GM12878 (cell line): ENCODE data around the gene FGF14. TPM values are rescaled to one million over a fixed set of nuclear protein-coding genes. Genes with fewer than 3 reads are reported as not detected.

Experiments
- ATAC-seq: fragments of 200-7000 bp; cut with Tn5 transposase; 3 replicates; pipeline ENCODE4 v1.9.1; 2020; ENCODE audit warnings: mild to moderate bottlenecking, moderate library complexity
- BruUV-seq: library from RNA; stranded (reverse); fragments of 400-500 nt; replicated peaks from 2 replicates; lab custom pipeline; 2021; lab: Mats Ljungman, UMichigan
- CTCF ChIA-PET: fragments of 300-600 bp; sonication (Branson Sonifier 250); formaldehyde crosslinking; extraction: SDS; loops from one replicate; lab custom pipeline; 2021; ENCODE audit warnings: inconsistent platforms; lab: Yijun Ruan, JAX
- POLR2A ChIA-PET: fragments of 350-600 bp; formaldehyde crosslinking; extraction: SDS; loops from one replicate; lab custom pipeline; 2021; ENCODE audit warnings: inconsistent platforms; lab: Charles Lee
- RAD21 ChIA-PET: fragments of 300-600 bp; sonication (Branson Sonifier 250); formaldehyde crosslinking; loops from one replicate; lab custom pipeline; 2023; ENCODE audit warnings: antibody characterized with exemption; ENCODE audit not compliant: unreplicated experiment; lab: Charles Lee
- SMC1A ChIA-PET: fragments of 300-600 bp; sonication (Branson Sonifier 250); formaldehyde crosslinking; loops from one replicate; lab custom pipeline; 2023; ENCODE audit not compliant: unreplicated experiment, uncharacterized antibody; lab: Charles Lee
- DNase-seq: peaks from one replicate; pipeline ENCODE4 v3.0.0-alpha.2; 2011; ENCODE audit warnings: low read depth, low spot score
- FAIRE-seq: peaks from 3 replicates; lab custom pipeline; 2011; peaks lifted over from hg19 to GRCh38; lab: Jason Lieb, UNC
- H2AFZ ChIP-seq: 2 replicates; pipeline ENCODE4 v1.6.0; 2011; ENCODE audit warnings: low read depth, low read length, control low read depth; ENCODE audit not compliant: control insufficient read depth
- H3K27ac ChIP-seq: 2 replicates; pipeline ENCODE4 v1.5.1; 2011; ENCODE audit warnings: control low read depth; ENCODE audit not compliant: control insufficient read depth, insufficient read depth
- H3K27me3 ChIP-seq, 2 experiments: replicated peaks in 1 of 2; 2 replicates each; pipeline versions ENCODE4 v1.6.0 to v1.6.1; 2011; ENCODE audit warnings: low read length in 1 of 2; ENCODE audit not compliant: control insufficient read depth in 2 of 2, insufficient read depth in 2 of 2
- H3K36me3 ChIP-seq, 2 experiments: 2 replicates each; pipeline ENCODE4 v1.5.1; 2011; ENCODE audit warnings: low read length in 1 of 2; ENCODE audit not compliant: control insufficient read depth in 2 of 2, insufficient read depth in 2 of 2
- H3K4me1 ChIP-seq: 2 replicates; pipeline ENCODE4 v1.6.1; 2011; ENCODE audit warnings: mild to moderate bottlenecking, low read length, moderate library complexity, mixed read lengths; ENCODE audit not compliant: control insufficient read depth, insufficient read depth
- H3K4me2 ChIP-seq: 2 replicates; pipeline ENCODE4 v1.6.0; 2011; ENCODE audit warnings: control low read depth; ENCODE audit not compliant: control insufficient read depth, insufficient read depth
- H3K4me3 ChIP-seq: fragments of 200-600 bp; sonication (generic); 2 replicates; pipeline ENCODE4 v1.5.1; 2016
- H3K79me2 ChIP-seq: 2 replicates; pipeline ENCODE4 v1.6.0; 2011; ENCODE audit warnings: low read length; ENCODE audit not compliant: control insufficient read depth, insufficient read depth
- H3K9ac ChIP-seq: 2 replicates; pipeline ENCODE4 v1.8.0; 2011; ENCODE audit warnings: low read length, control low read depth, mixed read lengths; ENCODE audit not compliant: control insufficient read depth, insufficient read depth
- H3K9me3 ChIP-seq: replicated peaks from 3 replicates; pipeline ENCODE4 v1.5.1; 2011; ENCODE audit warnings: mild to moderate bottlenecking, low read length; ENCODE audit not compliant: control insufficient read depth, insufficient read depth
- H4K20me1 ChIP-seq: 2 replicates; pipeline ENCODE4 v1.6.0; 2011; ENCODE audit not compliant: control insufficient read depth, insufficient read depth
- BRCA1 ChIP-seq: IDR thresholded peaks from 2 replicates; pipeline ENCODE4 v1.6.1; 2011; ENCODE audit warnings: low read depth, low read length, improper control_type of control experiment
- CHD4 ChIP-seq: fragments of 200-600 bp; sonication (generic); IDR thresholded peaks from 2 replicates; pipeline ENCODE4 v1.6.1; 2016; ENCODE audit warnings: mild to moderate bottlenecking
- EED ChIP-seq: sonication (generic); IDR thresholded peaks from 2 replicates; pipeline ENCODE4 v1.6.1; 2016; ENCODE audit warnings: antibody characterized with exemption, low read depth
- FOS ChIP-seq: IDR thresholded peaks from 3 replicates; pipeline ENCODE4 v1.6.1; 2011; ENCODE audit warnings: borderline replicate concordance; ENCODE audit not compliant: insufficient read length; ENCODE audit errors: extremely low read depth
- IRF5 ChIP-seq: fragments of 450-650 bp; IDR thresholded peaks from 2 replicates; pipeline ENCODE4 v1.6.1; 2017; ENCODE audit warnings: borderline replicate concordance
- RELA ChIP-seq: fragments of 450-650 bp; IDR thresholded peaks from 2 replicates; pipeline ENCODE4 v1.8.0; 2014; ENCODE audit warnings: borderline replicate concordance; ENCODE audit not compliant: partially characterized antibody
- TCF12 ChIP-seq: IDR thresholded peaks from 2 replicates; pipeline ENCODE4 v1.6.1; 2011; ENCODE audit warnings: low read depth, mild to moderate bottlenecking, low read length
- YBX1 ChIP-seq: fragments of 450-650 bp; IDR thresholded peaks from 2 replicates; pipeline ENCODE4 v1.6.1; 2016; ENCODE audit warnings: antibody characterized with exemption
- ZNF207 ChIP-seq: fragments of 450-650 bp; IDR thresholded peaks from 2 replicates; pipeline ENCODE4 v1.6.1; 2014; ENCODE audit warnings: antibody characterized with exemption, mild to moderate bottlenecking, borderline replicate concordance
- ZSCAN29 ChIP-seq: fragments of 450-650 bp; IDR thresholded peaks from 2 replicates; pipeline ENCODE4 v1.6.1; 2017; ENCODE audit warnings: mild to moderate bottlenecking, moderate library complexity
- WGBS: methylation state at CpG from one replicate; pipeline ENCODE4 v1.1.6; 2016; ENCODE audit warnings: low lambda C conversion rate; ENCODE audit not compliant: insufficient replicate concordance, insufficient coverage; ENCODE audit errors: missing lambda C conversion rate; 5-methylcytosine and 5-hydroxymethylcytosine counted together
- in situ Hi-C: fragments of 300-500 bp; cut with MboI; formaldehyde crosslinking; loops from 9 replicates; pipeline ENCODE4 v1.14.3; 2018; ENCODE audit warnings: mixed read lengths
- intact Hi-C: fragments of 100-400 bp; cut with micrococcal nuclease; formaldehyde crosslinking; loops from one replicate; pipeline ENCODE4 v1.14.2; 2022; ENCODE audit not compliant: unreplicated experiment
- polyA plus RNA-seq, 11 experiments: library from polyadenylated mRNA; depleted of rRNA in 4 of 11; unstranded in 6 of 11; stranded (reverse) in 5 of 11; fragments of >200 nt; fragmentation: Nextera tagmentation in 4 of 11; fragmentation: Illumina TruSeq in 1 of 11; extraction: Ambion mirVana in 4 of 11; extraction: Trizol in 1 of 11; gene quantifications; 1 replicate in 1 of 11; 2 replicates in 10 of 11; pipeline versions ENCODE4 v1.2.1 to v1.2.3, GENCODE V29; 2011 to 2016; ENCODE audit warnings: inconsistent platforms in 2 of 11, missing spikeins in 2 of 11, low read depth in 1 of 11
- total RNA-seq, 4 experiments: library from RNA; depleted of rRNA in 3 of 4; stranded (reverse); fragments of >200 nt in 3 of 4; fragmentation: Illumina TruSeq in 1 of 4; extraction: Trizol in 1 of 4; gene quantifications; 2 replicates each; pipeline versions ENCODE4 v1.2.1 to v1.2.3, GENCODE V29; 2013 to 2021
- TF ChIP-seq, protein P1 (sequence below): IDR thresholded peaks from 2 replicates; pipeline ENCODE4 v1.6.1; 2011; ENCODE audit warnings: low read depth, mild to moderate bottlenecking, low read length, moderate library complexity, borderline replicate concordance; ENCODE audit errors: extremely low read depth
- TF ChIP-seq, protein P2 (sequence below): fragments of 450-650 bp; IDR thresholded peaks from 2 replicates; pipeline ENCODE4 v1.6.1; 2018; ENCODE audit warnings: borderline replicate concordance, mild to moderate bottlenecking; ENCODE audit not compliant: partially characterized antibody

Gene FGF14
- total and polyA plus RNA-seq, 10 of the 15 experiments (the other 5 are each of a cell fraction or from before 2014, with no cell fraction given) = under 0.01 to 0.44 (median 0.04) TPM

DNA sequence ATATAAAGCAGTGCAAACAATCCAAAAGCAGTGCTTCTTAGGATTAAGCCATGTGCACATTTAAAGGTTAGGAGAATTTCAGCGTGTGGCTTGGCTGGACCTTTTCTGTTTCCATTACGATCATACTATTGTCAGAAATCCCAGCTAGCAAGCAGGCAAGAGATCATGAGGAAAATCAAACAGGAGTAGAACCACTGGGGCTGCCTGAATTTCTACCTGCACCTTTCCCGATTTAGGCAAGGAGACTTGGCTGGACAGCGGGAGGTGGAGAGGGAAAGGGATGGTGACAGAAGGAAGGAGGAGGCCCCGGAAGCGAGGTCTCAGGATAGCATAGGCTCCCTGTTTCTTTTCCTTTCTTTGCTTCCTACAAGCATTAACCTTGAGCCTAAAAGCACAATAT lies 102.5 kb downstream of the FGF14 start (continued):
- no peak for TF ChIP-seq FOS
- TF ChIP-seq CHD4 = no peak

DNA sequence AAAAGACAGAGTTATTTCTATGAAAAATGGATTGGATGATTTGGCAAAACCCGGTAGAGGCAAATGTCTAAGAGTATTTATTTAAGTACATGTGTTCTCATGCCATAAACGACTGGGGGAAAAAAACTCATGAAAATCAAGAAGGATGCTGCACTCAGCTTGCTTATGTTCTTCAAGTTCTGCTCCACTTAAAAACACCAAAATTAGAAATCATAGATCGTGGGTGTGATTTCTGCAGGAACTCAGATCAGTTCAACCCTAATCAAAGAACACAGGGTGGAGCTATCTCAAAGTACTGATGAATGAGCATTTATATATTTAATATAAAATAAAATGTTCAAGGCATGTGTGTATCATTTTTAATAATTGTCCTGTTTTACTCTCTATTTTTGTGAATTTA lies 103.8 kb downstream of the FGF14 start:
- in situ Hi-C loops = no loop called here
- FAIRE-seq (no peak), ATAC-seq (no peak), DNase-seq (no peak)
- Histone ChIP-seq H3K27ac (no peak overlapping the region), H3K4me2 (no peak overlapping the region), H3K79me2 (no peaks in the 10 kb centered on the region), H3K4me3 (no peak overlapping the region), H3K4me1 (no peaks in the 10 kb centered on the region), H2AFZ (no peak overlapping the region), H3K27me3 (no peaks in the 10 kb centered on the region), H3K36me3 (no peaks in the 10 kb centered on the region), H3K9ac (no peak overlapping the region), H3K9me3 (no peaks in the 10 kb centered on the region), H4K20me1 (no peaks in the 10 kb centered on the region)
- SMC1A ChIA-PET = interaction anchor here (1.3 kb wide), 1 partner anchor 139 kb away, joined by 3 read pairs; no protein-coding TSS in a partner anchor
- intact Hi-C loops = no loop called here
- BruUV-seq = no TSS peak
- TF ChIP-seq EED = no peak
- RAD21 ChIA-PET = no interaction called here
- POLR2A ChIA-PET = no interaction called here
- WGBS = 22% methylated on average over 3 of the region's 3 CpGs
- CTCF ChIA-PET = no interaction called here

DNA sequence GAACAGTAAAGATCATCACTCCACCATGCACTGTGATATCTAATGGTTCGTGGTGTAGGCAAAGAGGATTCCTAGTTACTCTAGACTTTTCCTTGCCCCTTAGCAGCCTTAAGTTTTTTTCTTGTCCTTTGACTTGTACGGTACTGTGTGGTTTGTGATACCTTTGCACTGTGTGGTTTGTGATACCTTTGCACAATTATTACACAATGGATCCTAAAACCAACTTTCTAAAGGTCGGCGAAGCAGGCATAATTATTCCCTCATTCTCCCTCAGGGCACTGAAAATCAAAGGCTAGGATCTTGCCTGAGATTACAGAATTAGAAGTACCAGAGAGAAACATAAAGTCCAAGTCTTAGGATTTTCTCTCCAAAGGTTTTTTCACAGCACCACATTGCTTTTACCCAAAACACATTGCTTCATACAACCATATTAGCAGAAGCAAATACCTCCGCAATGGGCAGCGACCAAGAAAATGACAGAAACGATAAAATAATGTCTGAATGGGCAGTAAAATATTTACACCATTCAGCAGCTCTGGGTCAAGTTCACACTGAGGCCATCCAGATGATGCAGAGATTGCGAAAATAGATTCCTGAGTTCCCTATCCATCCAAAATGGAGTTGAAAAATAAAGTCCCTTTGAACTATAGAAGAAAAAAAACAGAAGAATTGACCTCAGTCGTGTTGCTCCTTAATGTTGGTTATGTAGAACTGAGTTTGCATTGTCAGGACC lies 106.4 kb downstream of the FGF14 start:
- H3K27me3 ChIP-seq = no peaks in the 10 kb centered on the region
- no peak overlapping the region for H3K27ac ChIP-seq
- FAIRE-seq = no peak
- ChIA-PET RAD21 (no interaction called here), SMC1A (no interaction called here), POLR2A (no interaction called here), CTCF (no interaction called here)
- no peak overlapping the region for H3K4me3 ChIP-seq
- in situ Hi-C loops (no loop called here), intact Hi-C loops (no loop called here)
- no peak for ATAC-seq
- WGBS = 26% methylated on average over 9 of the region's 9 CpGs
- no peak overlapping the region for H2AFZ ChIP-seq
- H3K9me3 ChIP-seq = no peaks in the 10 kb centered on the region
- no TSS peak for BruUV-seq
- H3K4me1 ChIP-seq = no peaks in the 10 kb centered on the region
- H3K4me2 ChIP-seq = no peak overlapping the region
- H3K36me3 ChIP-seq = no peaks in the 10 kb centered on the region
- no peaks in the 10 kb centered on the region for H3K79me2 ChIP-seq
- H3K9ac ChIP-seq = no peak overlapping the region
- no peaks in the 10 kb centered on the region for H4K20me1 ChIP-seq
- DNase-seq = no peak
- TF ChIP-seq BRCA1 = no peak
- no peak for TF ChIP-seq IRF5
- TF ChIP-seq YBX1 = no peak
- TF ChIP-seq, protein P1, sequence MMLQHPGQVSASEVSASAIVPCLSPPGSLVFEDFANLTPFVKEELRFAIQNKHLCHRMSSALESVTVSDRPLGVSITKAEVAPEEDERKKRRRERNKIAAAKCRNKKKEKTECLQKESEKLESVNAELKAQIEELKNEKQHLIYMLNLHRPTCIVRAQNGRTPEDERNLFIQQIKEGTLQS = no peak
- TF ChIP-seq ZNF207 = no peak
- TF ChIP-seq ZSCAN29 = no peak
- TF ChIP-seq TCF12 = no peak
- no peak for TF ChIP-seq RELA
- TF ChIP-seq, protein P2, sequence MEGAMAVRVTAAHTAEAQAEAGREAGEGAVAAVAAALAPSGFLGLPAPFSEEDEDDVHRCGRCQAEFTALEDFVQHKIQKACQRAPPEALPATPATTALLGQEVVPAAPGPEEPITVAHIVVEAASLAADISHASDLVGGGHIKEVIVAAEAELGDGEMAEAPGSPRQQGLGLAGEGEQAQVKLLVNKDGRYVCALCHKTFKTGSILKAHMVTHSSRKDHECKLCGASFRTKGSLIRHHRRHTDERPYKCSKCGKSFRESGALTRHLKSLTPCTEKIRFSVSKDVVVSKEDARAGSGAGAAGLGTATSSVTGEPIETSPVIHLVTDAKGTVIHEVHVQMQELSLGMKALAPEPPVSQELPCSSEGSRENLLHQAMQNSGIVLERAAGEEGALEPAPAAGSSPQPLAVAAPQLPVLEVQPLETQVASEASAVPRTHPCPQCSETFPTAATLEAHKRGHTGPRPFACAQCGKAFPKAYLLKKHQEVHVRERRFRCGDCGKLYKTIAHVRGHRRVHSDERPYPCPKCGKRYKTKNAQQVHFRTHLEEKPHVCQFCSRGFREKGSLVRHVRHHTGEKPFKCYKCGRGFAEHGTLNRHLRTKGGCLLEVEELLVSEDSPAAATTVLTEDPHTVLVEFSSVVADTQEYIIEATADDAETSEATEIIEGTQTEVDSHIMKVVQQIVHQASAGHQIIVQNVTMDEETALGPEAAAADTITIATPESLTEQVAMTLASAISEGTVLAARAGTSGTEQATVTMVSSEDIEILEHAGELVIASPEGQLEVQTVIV = no peak
